ENCODE data around the gene PTPRD.

PTPRD gene

GRCh38 chr9:10146517-10147331, 466.1 kb downstream of the PTPRD start:
- no peak for DNase-seq

- no peak for DNase-seq
Observed at GRCh38 chr9:10144355-10144754, 468.4 kb downstream of the PTPRD start.

GRCh38 chr9:10135553-10135952, 477.2 kb downstream of the PTPRD start:
- no peak for DNase-seq

- DNase-seq: no peak
Observed at GRCh38 chr9:10134266-10134665, 478.5 kb downstream of the PTPRD start.

GRCh38 chr9:10130061-10130675, 482.6 kb downstream of the PTPRD start:
- no peak for DNase-seq

- DNase-seq: no peak
Observed at GRCh38 chr9:10127867-10128266, 484.9 kb downstream of the PTPRD start.

- no peak for DNase-seq
Observed at GRCh38 chr9:10112798-10113197, 500.0 kb downstream of the PTPRD start.

GRCh38 chr9:10112070-10112469, 500.7 kb downstream of the PTPRD start:
- peak; percentile 57 for DNase-seq

GRCh38 chr9:10108815-10109214, 504.0 kb downstream of the PTPRD start:
- no peak for DNase-seq

GRCh38 chr9:10104774-10105173, 508.0 kb downstream of the PTPRD start:
- DNase-seq: no peak

- DNase-seq: no peak
Observed at GRCh38 chr9:10095208-10095607, 517.6 kb downstream of the PTPRD start.

- no peak for DNase-seq
Observed at GRCh38 chr9:10094563-10094962, 518.2 kb downstream of the PTPRD start.

GRCh38 chr9:10080012-10080411, 532.8 kb downstream of the PTPRD start:
- no peak for DNase-seq

GRCh38 chr9:10079284-10079964, 533.4 kb downstream of the PTPRD start:
- DNase-seq: peak; percentile 15

GRCh38 chr9:10071579-10071978, 541.2 kb downstream of the PTPRD start:
- DNase-seq: no peak

- DNase-seq: no peak
Observed at GRCh38 chr9:10062629-10063395, 550.0 kb downstream of the PTPRD start.

- DNase-seq: no peak
Observed at GRCh38 chr9:10059044-10059443, 553.8 kb downstream of the PTPRD start.

- no peak for DNase-seq
Observed at GRCh38 chr9:10055886-10056395, 556.9 kb downstream of the PTPRD start.

GRCh38 chr9:10054456-10054855, 558.3 kb downstream of the PTPRD start:
- DNase-seq: no peak

GRCh38 chr9:10052916-10053315, 559.9 kb downstream of the PTPRD start:
- no peak for DNase-seq

GRCh38 chr9:10052181-10052580, 560.6 kb downstream of the PTPRD start:
- DNase-seq: no peak

- DNase-seq: no peak
Observed at GRCh38 chr9:10050016-10050415, 562.8 kb downstream of the PTPRD start.

GRCh38 chr9:10048994-10049393, 563.8 kb downstream of the PTPRD start:
- DNase-seq: no peak
